ENCODE data around the gene CEP112. TPM values are rescaled to one million over a fixed set of nuclear protein-coding genes. Genes with fewer than 3 reads are reported as not detected.

The CEP112 gene
- total and polyA plus RNA-seq, 9 of the 15 experiments (the other 6 are each of a cell fraction or from before 2014, with no cell fraction given) = 0.84 TPM; not detected in 8

DNA sequence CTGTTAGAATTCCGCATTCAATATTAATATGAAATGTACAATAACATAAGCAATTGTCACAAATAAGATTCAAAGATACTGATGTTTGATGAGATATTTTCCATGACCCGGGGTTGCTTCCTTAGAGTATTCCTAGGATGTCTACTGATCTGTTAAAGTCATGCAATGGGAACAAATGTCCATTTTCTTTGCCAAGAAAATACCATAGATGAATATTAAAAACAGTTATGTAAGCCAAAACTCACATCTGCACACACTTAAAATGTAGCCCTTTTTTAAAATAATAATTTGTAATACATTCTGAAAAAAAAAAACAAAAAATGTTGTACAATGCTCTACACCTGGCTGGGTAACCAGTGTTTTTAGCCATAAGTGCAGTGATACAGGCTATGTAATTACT lies 371.1 kb downstream of the CEP112 start:
- FAIRE-seq = no peak
- Histone ChIP-seq H3K9me1 (ENCODE audit: control insufficient read depth, insufficient read depth, low read length) (no peaks in the 10 kb centered on the region), H3K4me2 (ENCODE audit: insufficient read depth, low read length) (no peak overlapping the region), H3K36me3 (ENCODE audit: control insufficient read depth, insufficient read depth, low read length) (no peaks in the 10 kb centered on the region), H4K20me1 (replicated peaks; ENCODE audit: control insufficient read depth, insufficient read depth, low read length) (no peaks in the 10 kb centered on the region), H2AFZ (ENCODE audit: low read depth, low read length) (no peak overlapping the region), H3K4me1 (replicated peaks in 1 of 2; ENCODE audit: control insufficient read depth in 2 of 2, insufficient read depth in 2 of 2, low read length in 2 of 2) (no peaks in the 10 kb centered on the region), H3K9me3 (replicated peaks; ENCODE audit: control insufficient read depth, insufficient read depth, low read depth, low read length) (no peaks in the 10 kb centered on the region), H3K27ac (ENCODE audit: extremely low read depth, low read depth, low read length) (no peak overlapping the region), H3K27me3 (ENCODE audit: control insufficient read depth in 2 of 2, insufficient read depth in 2 of 2, low read length in 2 of 2) (no peaks in the 10 kb centered on the region), H3K9ac (ENCODE audit: insufficient read depth in 1 of 2, low read depth in 2 of 2, low read length in 2 of 2) (no peak overlapping the region), H3K79me2 (ENCODE audit: control insufficient read depth, insufficient read depth, low read length) (no peaks in the 10 kb centered on the region), H3K4me3 (no peak overlapping the region)
- BruUV-seq (replicated peaks) = no TSS peak
- CTCF ChIA-PET (ENCODE audit: low intra/inter-chr PET ratio) = no interaction called here
- DNase-seq (ENCODE audit: extremely low read depth in 1 of 4, low spot score in 3 of 4) = no peak
- 0% methylated on average over 2 of the region's 2 CpGs for WGBS (ENCODE audit: insufficient coverage, low coverage, missing lambda C conversion rate)
- no peak for ATAC-seq
- in situ Hi-C loops (cut with MboI) = no loop called here
- intact Hi-C loops (cut with micrococcal nuclease) = no loop called here
- POLR2A ChIA-PET = no interaction called here
- TF ChIP-seq GTF2A2 (tag; IDR thresholded peaks at IDR 0.05) = no peak
- no peak for TF ChIP-seq ZNF274 (IDR thresholded peaks at IDR 0.05; ENCODE audit: borderline replicate concordance, low read depth, low read length)
- TF ChIP-seq CBFA2T3 (IDR thresholded peaks at IDR 0.05) = no peak
- TF ChIP-seq SREBF2 (CRISPR knock-in tag; IDR thresholded peaks at IDR 0.05) = no peak
- TF ChIP-seq ZNF347 (CRISPR knock-in tag; IDR thresholded peaks at IDR 0.05; ENCODE audit: low read depth) = no peak
- TF ChIP-seq ZNF75A (CRISPR knock-in tag; IDR thresholded peaks at IDR 0.05) = no peak
- no peak for TF ChIP-seq XRCC5 (IDR thresholded peaks at IDR 0.05; ENCODE audit: low read depth, low read length)
- TF ChIP-seq ARID4B (CRISPR knock-in tag; IDR thresholded peaks at IDR 0.05) = no peak
- no peak for TF ChIP-seq ZEB2 (IDR thresholded peaks at IDR 0.05)
- no peak for TF ChIP-seq CBX5 (IDR thresholded peaks at IDR 0.05; ENCODE audit: borderline replicate concordance, low read depth)
- no peak for TF ChIP-seq GTF2E2 (tag; IDR thresholded peaks at IDR 0.05)
- TF ChIP-seq, protein P1, sequence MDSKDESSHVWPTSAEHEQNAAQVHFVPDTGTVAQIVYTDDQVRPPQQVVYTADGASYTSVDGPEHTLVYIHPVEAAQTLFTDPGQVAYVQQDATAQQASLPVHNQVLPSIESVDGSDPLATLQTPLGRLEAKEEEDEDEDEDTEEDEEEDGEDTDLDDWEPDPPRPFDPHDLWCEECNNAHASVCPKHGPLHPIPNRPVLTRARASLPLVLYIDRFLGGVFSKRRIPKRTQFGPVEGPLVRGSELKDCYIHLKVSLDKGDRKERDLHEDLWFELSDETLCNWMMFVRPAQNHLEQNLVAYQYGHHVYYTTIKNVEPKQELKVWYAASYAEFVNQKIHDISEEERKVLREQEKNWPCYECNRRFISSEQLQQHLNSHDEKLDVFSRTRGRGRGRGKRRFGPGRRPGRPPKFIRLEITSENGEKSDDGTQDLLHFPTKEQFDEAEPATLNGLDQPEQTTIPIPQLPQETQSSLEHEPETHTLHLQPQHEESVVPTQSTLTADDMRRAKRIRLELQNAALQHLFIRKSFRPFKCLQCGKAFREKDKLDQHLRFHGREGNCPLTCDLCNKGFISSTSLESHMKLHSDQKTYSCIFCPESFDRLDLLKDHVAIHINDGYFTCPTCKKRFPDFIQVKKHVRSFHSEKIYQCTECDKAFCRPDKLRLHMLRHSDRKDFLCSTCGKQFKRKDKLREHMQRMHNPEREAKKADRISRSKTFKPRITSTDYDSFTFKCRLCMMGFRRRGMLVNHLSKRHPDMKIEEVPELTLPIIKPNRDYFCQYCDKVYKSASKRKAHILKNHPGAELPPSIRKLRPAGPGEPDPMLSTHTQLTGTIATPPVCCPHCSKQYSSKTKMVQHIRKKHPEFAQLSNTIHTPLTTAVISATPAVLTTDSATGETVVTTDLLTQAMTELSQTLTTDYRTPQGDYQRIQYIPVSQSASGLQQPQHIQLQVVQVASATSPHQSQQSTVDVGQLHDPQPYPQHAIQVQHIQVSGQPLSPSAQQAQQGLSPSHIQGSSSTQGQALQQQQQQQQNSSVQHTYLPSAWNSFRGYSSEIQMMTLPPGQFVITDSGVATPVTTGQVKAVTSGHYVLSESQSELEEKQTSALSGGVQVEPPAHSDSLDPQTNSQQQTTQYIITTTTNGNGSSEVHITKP (IDR thresholded peaks at IDR 0.05; ENCODE audit: partially characterized antibody) = no peak
- TF ChIP-seq ERF (CRISPR knock-in tag; IDR thresholded peaks at IDR 0.05) = no peak
